GM19193 (cell line): ENCODE results near the gene TMEM132E.

ENCODE experiments used
- POLR2A ChIP-seq: IDR thresholded peaks from 4 replicates; pipeline ENCODE4 v1.6.1; 2011; ENCODE audit not compliant: insufficient read depth, insufficient read length; ENCODE audit errors: extremely low read depth

Gene TMEM132E

GRCh38 chr17:34609210-34609609, 29.8 kb downstream of the TMEM132E start:
- TF ChIP-seq POLR2A = no peak

- no peak for TF ChIP-seq POLR2A
Observed at GRCh38 chr17:34610039-34610438, 30.7 kb downstream of the TMEM132E start.

- no peak for TF ChIP-seq POLR2A
Observed at GRCh38 chr17:34610506-34610905, 31.1 kb downstream of the TMEM132E start.

- no peak for TF ChIP-seq POLR2A
Observed at GRCh38 chr17:34613064-34614019, 34.0 kb downstream of the TMEM132E start.

GRCh38 chr17:34614698-34615097, 35.3 kb downstream of the TMEM132E start:
- no peak for TF ChIP-seq POLR2A

GRCh38 chr17:34615326-34615725, 35.9 kb downstream of the TMEM132E start:
- TF ChIP-seq POLR2A = no peak

GRCh38 chr17:34616148-34616547, 36.8 kb downstream of the TMEM132E start:
- TF ChIP-seq POLR2A = no peak

GRCh38 chr17:34617398-34617797, 38.0 kb downstream of the TMEM132E start:
- TF ChIP-seq POLR2A = no peak

- TF ChIP-seq POLR2A = no peak
Observed at GRCh38 chr17:34619687-34620217, 40.4 kb downstream of the TMEM132E start.

GRCh38 chr17:34620458-34620857, 41.1 kb downstream of the TMEM132E start:
- no peak for TF ChIP-seq POLR2A

- TF ChIP-seq POLR2A = no peak
Observed at GRCh38 chr17:34622862-34623623, 43.7 kb downstream of the TMEM132E start.

- no peak for TF ChIP-seq POLR2A
Observed at GRCh38 chr17:34623856-34624766, 44.7 kb downstream of the TMEM132E start.

GRCh38 chr17:34624767-34625383, 45.5 kb downstream of the TMEM132E start:
- no peak for TF ChIP-seq POLR2A

- TF ChIP-seq POLR2A = no peak
Observed at GRCh38 chr17:34626121-34626681, 46.8 kb downstream of the TMEM132E start.

GRCh38 chr17:34628879-34629278, 49.5 kb downstream of the TMEM132E start:
- TF ChIP-seq POLR2A = no peak

- TF ChIP-seq POLR2A = no peak
Observed at GRCh38 chr17:34633351-34633750, 54.0 kb downstream of the TMEM132E start.
